ENCODE results near the gene LUC7L. TPM values are rescaled to one million over a fixed set of nuclear protein-coding genes. Genes with fewer than 3 reads are reported as not detected.

Gene LUC7L
- total and polyA plus RNA-seq, 3 experiments from 2014 or later = 9.2 to 80.0 (median 78.5) TPM

DNA sequence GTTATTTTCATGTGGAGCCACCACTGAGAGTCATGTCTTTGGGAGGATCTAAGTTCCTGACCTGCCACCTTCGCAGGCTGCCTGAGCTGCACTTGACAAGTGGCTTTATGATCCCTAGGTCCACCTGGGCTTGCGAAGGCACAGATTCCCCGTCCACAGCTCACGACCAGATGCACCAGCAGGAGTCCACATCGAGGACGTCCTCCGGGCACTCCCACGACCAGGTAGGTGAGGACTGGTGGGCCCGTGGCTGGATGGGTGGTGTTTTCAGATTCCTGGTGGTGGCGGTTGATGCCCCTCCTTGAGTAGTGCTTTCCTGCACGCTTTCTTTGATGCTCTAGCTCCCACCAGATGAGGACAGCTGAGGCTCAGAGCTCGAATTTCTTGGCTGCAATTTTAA lies 20.2 kb upstream of the LUC7L start:
- Histone ChIP-seq H3K27me3 (ENCODE audit: insufficient read depth, low read length, poor library complexity, severe bottlenecking) (no peaks in the 10 kb centered on the region), H3K9me3 (ENCODE audit: low read length) (no peaks in the 10 kb centered on the region), H3K4me3 (ENCODE audit: low read length) (no peak overlapping the region), H3K36me3 (ENCODE audit: insufficient read depth, low read length) (no peaks in the 10 kb centered on the region), H3K27ac (ENCODE audit: low read depth, low read length) (no peak overlapping the region), H3K4me1 (ENCODE audit: insufficient read depth, low read length) (peaks cover 20% of the 10 kb centered on the region)
- H3K4me1 Mint-ChIP-seq = peaks cover 15 to 18% (median 18%) of the 10 kb centered on the region in 3 donors
- DNase-seq = no peak
- H3K4me3 Mint-ChIP-seq = no peak overlapping the region
- CTCF ChIA-PET = interaction anchor here (1.2 kb wide), 1 partner anchor 21 kb away, joined by 3 read pairs; no protein-coding TSS in a partner anchor
- POLR2A ChIA-PET = no interaction called here
- no peaks in the 10 kb centered on the region for H3K9me3 Mint-ChIP-seq
- peaks cover 0 to 22% (median 6%) of the 10 kb centered on the region in 3 donors for H3K36me3 Mint-ChIP-seq
- H3K27me3 Mint-ChIP-seq = no peaks in the 10 kb centered on the region
- peak overlapping the region in 1 of 8 donors; percentile 72 for H3K27ac Mint-ChIP-seq

DNA sequence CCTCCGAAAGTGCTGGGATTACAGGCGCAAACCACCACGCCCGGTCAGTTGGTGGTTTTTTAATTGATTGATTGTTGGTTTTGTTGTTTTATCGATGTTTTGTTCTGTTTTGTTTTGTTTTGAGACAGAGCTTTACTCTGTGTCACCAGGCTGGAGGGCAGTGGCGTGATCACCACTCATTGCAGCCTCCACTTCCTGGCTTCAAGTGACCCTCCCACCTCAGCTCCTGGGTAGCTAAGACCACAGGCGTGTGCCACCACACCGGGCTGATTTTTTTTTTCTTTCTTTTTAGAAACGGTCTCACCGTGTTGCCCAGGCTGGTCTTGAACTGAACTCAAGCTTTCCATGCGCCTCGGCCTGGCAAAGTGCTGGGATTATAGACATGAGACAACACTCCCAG lies 17.8 kb upstream of the LUC7L start:
- H3K9me3 Mint-ChIP-seq = no peaks in the 10 kb centered on the region
- no peaks in the 10 kb centered on the region for H3K36me3 ChIP-seq (ENCODE audit: insufficient read depth, low read length)
- CTCF ChIA-PET = no interaction called here
- H3K4me1 ChIP-seq (ENCODE audit: insufficient read depth, low read length) = no peaks in the 10 kb centered on the region
- no peaks in the 10 kb centered on the region for H3K27me3 ChIP-seq (ENCODE audit: insufficient read depth, low read length, poor library complexity, severe bottlenecking)
- POLR2A ChIA-PET = no interaction called here
- no peak overlapping the region for H3K4me3 ChIP-seq (ENCODE audit: low read length)
- H3K36me3 Mint-ChIP-seq = peaks cover 0 to 15% (median 5%) of the 10 kb centered on the region in 3 donors
- H3K9me3 ChIP-seq (ENCODE audit: low read length) = no peaks in the 10 kb centered on the region
- no peak overlapping the region for H3K27ac ChIP-seq (ENCODE audit: low read depth, low read length)
- peak overlapping the region in 2 of 8 donors; percentile 6 to 41 for H3K27ac Mint-ChIP-seq
- H3K27me3 Mint-ChIP-seq = no peaks in the 10 kb centered on the region
- H3K4me1 Mint-ChIP-seq = peaks cover 2 to 4% (median 3%) of the 10 kb centered on the region in 3 donors
- no peak for DNase-seq
- no peak overlapping the region for H3K4me3 Mint-ChIP-seq

DNA sequence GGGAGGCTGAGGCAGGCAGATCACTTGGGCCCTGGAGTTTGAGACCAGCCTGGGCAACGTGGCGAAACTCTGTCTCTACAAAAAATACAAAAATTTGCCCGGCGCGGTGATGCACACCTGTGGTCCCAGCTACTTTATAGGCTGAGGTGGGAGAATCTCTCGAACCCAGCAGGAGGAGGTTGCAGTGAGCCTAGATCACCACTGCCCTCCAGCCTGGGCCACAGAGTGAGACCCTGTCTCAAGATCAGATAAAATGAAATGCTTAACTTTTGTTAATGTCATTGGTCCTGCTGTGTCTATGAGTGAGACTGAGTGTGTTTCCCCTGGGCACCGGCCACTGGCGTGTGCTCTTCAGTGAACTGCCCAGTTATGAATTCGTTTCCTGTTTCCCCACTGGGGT lies 15.9 kb upstream of the LUC7L start:
- Histone ChIP-seq H3K36me3 (ENCODE audit: insufficient read depth, low read length) (no peaks in the 10 kb centered on the region), H3K4me1 (ENCODE audit: insufficient read depth, low read length) (no peaks in the 10 kb centered on the region), H3K4me3 (ENCODE audit: low read length) (no peak overlapping the region), H3K27me3 (ENCODE audit: insufficient read depth, low read length, poor library complexity, severe bottlenecking) (no peaks in the 10 kb centered on the region), H3K27ac (ENCODE audit: low read depth, low read length) (no peak overlapping the region), H3K9me3 (ENCODE audit: low read length) (no peaks in the 10 kb centered on the region)
- DNase-seq = no peak
- H3K36me3 Mint-ChIP-seq = peaks cover 0 to 6% (median 0%) of the 10 kb centered on the region in 3 donors
- H3K9me3 Mint-ChIP-seq = no peaks in the 10 kb centered on the region
- no peaks in the 10 kb centered on the region for H3K27me3 Mint-ChIP-seq
- H3K4me3 Mint-ChIP-seq = no peak overlapping the region
- CTCF ChIA-PET = no interaction called here
- peaks cover 4 to 13% (median 8%) of the 10 kb centered on the region in 3 donors for H3K4me1 Mint-ChIP-seq
- H3K27ac Mint-ChIP-seq = peak overlapping the region in 1 of 8 donors; percentile 16
- POLR2A ChIA-PET = no interaction called here

DNA sequence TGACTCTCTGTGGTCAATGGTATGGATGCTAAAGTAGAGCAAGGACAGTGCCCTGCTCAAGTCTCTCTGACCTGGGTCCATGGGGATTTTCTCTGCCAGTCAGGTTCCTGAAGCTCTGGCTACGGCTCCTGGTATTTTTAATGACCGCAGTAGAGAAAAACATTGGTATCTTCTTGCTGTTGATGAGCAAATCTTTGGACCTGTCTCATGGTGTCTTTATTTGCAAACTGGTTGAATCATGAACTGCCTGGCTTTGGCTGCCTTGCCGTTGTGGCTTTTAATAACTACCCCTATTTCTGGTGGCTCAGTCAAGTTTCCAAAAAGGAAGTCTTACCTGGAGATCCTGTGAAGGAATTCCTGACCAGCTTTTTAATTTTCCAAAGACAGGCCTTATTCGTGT lies 14.1 kb upstream of the LUC7L start:
- Mint-ChIP-seq H3K27me3 (no peaks in the 10 kb centered on the region), H3K36me3 (peaks cover 0 to 9% (median 0%) of the 10 kb centered on the region in 3 donors), H3K4me1 (peaks cover 9 to 18% (median 14%) of the 10 kb centered on the region in 3 donors), H3K27ac (no peak overlapping the region), H3K9me3 (no peaks in the 10 kb centered on the region), H3K4me3 (no peak overlapping the region)
- no peaks in the 10 kb centered on the region for H3K9me3 ChIP-seq (ENCODE audit: low read length)
- DNase-seq = no peak
- H3K27ac ChIP-seq (ENCODE audit: low read depth, low read length) = no peak overlapping the region
- H3K27me3 ChIP-seq (ENCODE audit: insufficient read depth, low read length, poor library complexity, severe bottlenecking) = no peaks in the 10 kb centered on the region
- H3K36me3 ChIP-seq (ENCODE audit: insufficient read depth, low read length) = no peaks in the 10 kb centered on the region
- ChIA-PET POLR2A (interaction anchor here (0.5 kb wide), 1 partner anchor 1971 kb away, joined by 4 read pairs; the partner anchor contains the start of gene PGP), CTCF (no interaction called here)
- H3K4me3 ChIP-seq (ENCODE audit: low read length) = no peak overlapping the region
- no peaks in the 10 kb centered on the region for H3K4me1 ChIP-seq (ENCODE audit: insufficient read depth, low read length)

DNA sequence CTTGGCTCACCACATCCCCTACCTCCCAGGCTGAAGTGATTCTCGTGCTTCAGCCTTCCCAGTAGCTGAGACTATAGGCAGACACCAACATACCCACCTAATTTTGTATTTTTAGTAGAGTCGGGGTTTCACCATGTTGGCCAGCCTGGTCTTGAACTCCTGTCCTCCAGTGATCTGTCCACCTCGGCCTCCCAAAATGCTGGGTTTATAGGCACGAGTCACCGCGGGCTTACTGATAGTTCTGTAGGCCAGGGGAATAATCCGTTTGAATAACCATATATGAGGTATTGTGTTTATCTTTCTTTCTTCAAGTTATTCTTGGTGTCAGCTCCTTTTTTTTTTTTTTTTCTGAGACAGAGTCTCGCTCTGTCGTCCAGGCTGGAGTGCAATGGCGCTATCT lies 13.0 kb upstream of the LUC7L start:
- H3K4me3 Mint-ChIP-seq = no peak overlapping the region
- H3K4me1 Mint-ChIP-seq = peaks cover 9 to 18% (median 15%) of the 10 kb centered on the region in 3 donors
- H3K9me3 Mint-ChIP-seq = no peaks in the 10 kb centered on the region
- peaks cover 0 to 5% (median 0%) of the 10 kb centered on the region in 3 donors for H3K36me3 Mint-ChIP-seq
- peak overlapping the region in 1 of 8 donors; percentile 17 for H3K27ac Mint-ChIP-seq
- Histone ChIP-seq H3K36me3 (ENCODE audit: insufficient read depth, low read length) (no peaks in the 10 kb centered on the region), H3K27ac (ENCODE audit: low read depth, low read length) (no peak overlapping the region), H3K9me3 (ENCODE audit: low read length) (no peaks in the 10 kb centered on the region), H3K27me3 (ENCODE audit: insufficient read depth, low read length, poor library complexity, severe bottlenecking) (no peaks in the 10 kb centered on the region), H3K4me1 (ENCODE audit: insufficient read depth, low read length) (no peaks in the 10 kb centered on the region), H3K4me3 (ENCODE audit: low read length) (no peak overlapping the region)
- H3K27me3 Mint-ChIP-seq = no peaks in the 10 kb centered on the region
- ChIA-PET POLR2A (interaction anchor here (0.8 kb wide), 1 partner anchor 34 kb away, joined by 10 read pairs; no protein-coding TSS in a partner anchor), CTCF (no interaction called here)
- DNase-seq = no peak

DNA sequence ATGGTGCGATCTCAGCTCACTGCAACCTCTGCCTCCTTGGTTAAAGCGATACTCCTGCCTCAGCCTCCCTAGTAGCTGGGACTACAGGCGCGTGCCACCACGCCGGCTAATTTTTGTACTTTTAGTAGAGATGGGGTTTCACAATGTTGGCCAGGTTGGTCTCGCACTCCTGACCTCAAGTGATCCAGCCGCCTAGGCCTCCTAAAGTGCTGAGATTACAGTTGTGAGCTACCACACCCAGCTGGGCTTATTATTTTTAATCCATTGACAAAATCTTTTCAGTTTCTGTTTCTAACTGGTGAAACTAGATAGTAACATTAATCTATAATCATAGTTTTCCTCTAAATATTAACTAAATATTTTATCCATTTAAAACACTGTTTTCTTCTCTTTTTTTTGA lies 11.3 kb upstream of the LUC7L start:
- ChIA-PET POLR2A (no interaction called here), CTCF (no interaction called here)
- H3K9me3 ChIP-seq (ENCODE audit: low read length) = no peaks in the 10 kb centered on the region
- no peaks in the 10 kb centered on the region for H3K36me3 ChIP-seq (ENCODE audit: insufficient read depth, low read length)
- H3K4me1 ChIP-seq (ENCODE audit: insufficient read depth, low read length) = peaks cover 3% of the 10 kb centered on the region
- Mint-ChIP-seq H3K27ac (no peak overlapping the region), H3K4me3 (no peak overlapping the region), H3K9me3 (no peaks in the 10 kb centered on the region), H3K4me1 (peaks cover 12 to 21% (median 20%) of the 10 kb centered on the region in 3 donors), H3K36me3 (peaks cover 0 to 5% (median 0%) of the 10 kb centered on the region in 3 donors), H3K27me3 (no peaks in the 10 kb centered on the region)
- DNase-seq = no peak
- H3K27me3 ChIP-seq (ENCODE audit: insufficient read depth, low read length, poor library complexity, severe bottlenecking) = no peaks in the 10 kb centered on the region
- no peak overlapping the region for H3K27ac ChIP-seq (ENCODE audit: low read depth, low read length)
- no peak overlapping the region for H3K4me3 ChIP-seq (ENCODE audit: low read length)

DNA sequence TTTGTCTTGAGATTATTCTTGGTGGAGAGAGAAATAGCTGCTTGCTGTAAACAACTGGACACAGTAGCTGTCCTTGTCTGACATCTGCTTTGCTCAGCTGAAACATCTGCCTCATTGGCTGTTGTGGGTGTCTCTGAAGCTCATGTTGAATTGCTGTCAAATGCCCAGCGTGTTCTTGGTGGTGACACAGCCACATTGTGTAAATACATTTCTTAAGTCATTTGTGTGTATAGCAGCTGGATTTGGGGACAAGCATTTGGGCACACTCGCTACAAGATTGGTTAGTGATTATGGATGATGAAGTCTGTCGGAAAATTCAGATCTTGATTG lies 10.7 kb upstream of the LUC7L start:
- H3K4me1 Mint-ChIP-seq = peaks cover 16 to 27% (median 23%) of the 10 kb centered on the region in 3 donors
- ChIA-PET POLR2A (no interaction called here), CTCF (no interaction called here)
- Histone ChIP-seq H3K9me3 (ENCODE audit: low read length) (no peaks in the 10 kb centered on the region), H3K27ac (ENCODE audit: low read depth, low read length) (no peak overlapping the region), H3K4me3 (ENCODE audit: low read length) (no peak overlapping the region), H3K27me3 (ENCODE audit: insufficient read depth, low read length, poor library complexity, severe bottlenecking) (no peaks in the 10 kb centered on the region), H3K36me3 (ENCODE audit: insufficient read depth, low read length) (no peaks in the 10 kb centered on the region), H3K4me1 (ENCODE audit: insufficient read depth, low read length) (peaks cover 5% of the 10 kb centered on the region)
- peak overlapping the region in 1 of 7 donors; percentile 72 for H3K4me3 Mint-ChIP-seq
- no peaks in the 10 kb centered on the region for H3K9me3 Mint-ChIP-seq
- DNase-seq = no peak
- H3K36me3 Mint-ChIP-seq = peaks cover 0 to 10% (median 0%) of the 10 kb centered on the region in 3 donors
- peak overlapping the region in 3 of 8 donors; percentile 6 to 74 (median 65) for H3K27ac Mint-ChIP-seq
- H3K27me3 Mint-ChIP-seq = no peaks in the 10 kb centered on the region

DNA sequence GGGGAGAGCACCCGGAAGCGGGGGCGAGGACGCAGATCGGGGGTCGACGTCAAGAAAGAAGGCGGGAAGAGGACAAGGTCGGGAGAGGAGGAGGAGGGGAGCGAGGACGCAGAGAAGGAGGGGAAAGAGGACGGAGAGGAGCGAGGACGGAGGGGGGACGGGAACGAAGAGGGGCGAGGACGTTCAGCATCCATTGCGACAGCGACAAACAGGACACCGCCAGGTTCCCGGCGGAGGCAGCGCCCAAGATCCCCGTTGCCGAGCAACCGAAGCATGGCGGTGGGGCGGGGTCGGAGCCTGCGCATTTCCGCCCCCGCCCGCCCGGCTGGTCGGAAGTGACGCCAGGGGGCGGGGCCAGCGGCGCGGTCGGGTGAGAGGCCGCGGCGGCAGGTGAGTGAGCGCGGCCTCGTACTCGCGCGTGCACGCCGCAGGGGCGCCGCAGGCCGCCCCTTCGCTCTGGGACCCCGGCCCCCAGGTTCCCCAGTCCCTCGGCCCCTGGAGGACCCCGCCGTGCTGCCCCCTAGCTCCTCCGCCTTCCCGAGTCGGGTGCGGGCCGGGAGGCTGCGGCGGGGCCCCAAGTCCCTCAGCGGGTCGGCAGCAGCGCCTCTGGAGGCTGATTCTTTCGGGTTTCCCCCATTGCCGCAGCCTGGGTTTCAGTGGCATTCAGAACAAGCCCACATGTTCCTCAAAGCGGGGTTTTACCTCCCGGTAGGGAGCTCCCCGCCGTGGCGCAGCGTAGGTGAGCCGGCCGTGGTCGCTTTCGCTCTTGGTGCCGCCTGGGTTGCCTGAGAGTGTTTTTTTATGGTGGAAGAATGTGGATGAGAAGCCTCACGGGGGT lies 5.4 kb upstream of the LUC7L start, which contains the start of gene FAM234A:
Gene FAM234A, plus strand, starts transcription at position 354 of the 838 bp plus-strand sequence. CDS start 19,593 bp downstream, outside the sequence.
- Histone ChIP-seq H3K27ac (ENCODE audit: low read depth, low read length) (peak within 1 kb of the TSS; percentile 94), H3K4me1 (ENCODE audit: insufficient read depth, low read length) (peaks cover 5% of the 10 kb centered on the region), H3K4me3 (ENCODE audit: low read length) (peak within 1 kb of the TSS; percentile 74), H3K36me3 (ENCODE audit: insufficient read depth, low read length) (no peaks in the 10 kb centered on the region), H3K9me3 (ENCODE audit: low read length) (no peaks in the 10 kb centered on the region), H3K27me3 (ENCODE audit: insufficient read depth, low read length, poor library complexity, severe bottlenecking) (no peaks in the 10 kb centered on the region)
- Mint-ChIP-seq H3K4me1 (peaks cover 14 to 24% (median 18%) of the 10 kb centered on the region in 3 donors), H3K27me3 (no peaks in the 10 kb centered on the region), H3K27ac (peak within 1 kb of the TSS; percentile 99 to 100 (median 99)), H3K36me3 (peaks cover 0 to 8% (median 0%) of the 10 kb centered on the region in 3 donors), H3K9me3 (no peaks in the 10 kb centered on the region), H3K4me3 (peak within 1 kb of the TSS; percentile 93 to 98 (median 96))
- ChIA-PET CTCF (interaction anchor here (0.6 to 2.2 kb wide), 10 partner anchors 19 to 167 kb away, joined by 3 to 13 read pairs (median 4); partner anchors contain the start of genes AXIN1 and DECR2), POLR2A (interaction anchor here (0.6 to 2.2 kb wide), 10 partner anchors 18 to 191 kb away, joined by 3 to 13 read pairs (median 4); partner anchors contain the start of genes AXIN1, DECR2, MRPL28 and RAB11FIP3)
- peak; percentile 92 to 97 (median 95) for DNase-seq
